NCI-H748 treated with DMSO at 0.1 percent for 48 hours (cell line): ENCODE data around the gene SEMA4G.

Source experiments
- DNase-seq: peaks from one replicate; lab custom pipeline; 2025; lab: John Stamatoyannopoulos, UW

Gene SEMA4G

DNA sequence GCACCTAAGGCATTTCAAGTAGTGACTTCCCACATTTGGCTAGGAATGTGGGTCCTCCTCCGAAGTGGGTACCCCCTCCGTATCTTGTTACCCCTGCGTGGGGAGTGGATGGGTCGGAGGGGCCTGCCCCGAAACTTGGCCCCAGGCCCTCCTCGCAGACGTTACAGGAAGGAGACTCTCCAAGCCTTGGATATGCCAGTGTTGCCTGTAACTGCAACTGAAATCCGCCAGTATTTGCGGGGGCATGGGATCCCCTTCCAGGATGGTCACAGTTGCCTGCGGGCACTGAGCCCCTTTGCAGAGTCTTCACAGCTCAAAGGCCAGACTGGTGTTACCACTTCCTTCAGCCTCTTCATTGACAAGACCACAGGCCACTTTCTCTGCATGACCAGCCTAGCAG, 18.9 kb downstream of the SEMA4G start:
- DNase-seq: no peak

DNA sequence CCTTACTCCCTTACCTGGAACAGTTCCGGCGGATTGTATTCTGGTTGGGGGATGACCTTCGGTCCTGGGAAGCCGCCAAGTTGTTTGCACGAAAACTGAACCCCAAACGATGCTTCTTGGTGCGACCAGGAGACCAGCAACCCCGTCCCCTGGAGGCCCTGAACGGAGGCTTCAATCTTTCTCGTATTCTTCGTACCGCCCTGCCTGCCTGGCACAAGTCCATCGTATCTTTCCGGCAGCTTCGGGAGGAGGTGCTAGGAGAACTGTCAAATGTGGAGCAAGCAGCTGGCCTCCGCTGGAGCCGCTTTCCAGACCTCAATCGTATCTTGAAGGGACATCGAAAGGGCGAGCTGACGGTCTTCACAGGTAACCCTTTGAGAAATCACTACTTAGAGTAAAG, 19.8 kb downstream of the SEMA4G start:
- no peak for DNase-seq

DNA sequence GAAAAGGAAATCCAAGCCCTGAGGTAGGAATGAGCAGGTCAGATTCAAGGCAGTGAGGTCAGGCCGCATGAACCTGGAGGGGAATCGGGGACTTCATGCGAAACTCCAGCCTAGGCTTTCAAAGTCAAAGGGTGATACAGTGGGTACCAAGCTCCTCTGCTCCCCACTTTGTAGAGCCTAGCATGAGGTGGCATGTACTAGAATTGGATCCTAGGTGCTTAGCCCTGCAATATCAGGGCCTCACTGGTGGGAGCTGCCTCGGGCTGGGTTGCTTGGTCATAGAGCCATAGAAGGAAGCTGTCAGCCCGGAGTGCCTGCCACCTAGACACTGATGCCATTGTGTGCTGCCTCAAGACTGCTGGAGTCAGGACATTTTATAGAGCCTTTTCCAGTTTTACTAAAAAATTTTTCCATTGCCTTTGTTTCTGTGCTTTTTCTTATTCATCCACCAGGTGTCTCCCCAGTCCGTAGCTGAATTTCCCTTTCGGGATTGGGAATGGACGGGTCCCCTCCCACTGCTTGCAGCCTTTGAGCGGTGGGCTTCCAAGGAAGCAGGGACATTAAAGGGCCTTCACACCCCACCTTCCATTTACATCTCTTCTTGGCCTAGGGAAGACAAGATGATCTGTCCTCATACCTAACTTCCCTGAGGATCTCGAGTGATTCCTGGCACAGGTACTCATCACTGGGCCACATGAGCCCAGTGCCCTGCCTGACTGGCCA, 24.8 kb downstream of the SEMA4G start:
- no peak for DNase-seq

DNA sequence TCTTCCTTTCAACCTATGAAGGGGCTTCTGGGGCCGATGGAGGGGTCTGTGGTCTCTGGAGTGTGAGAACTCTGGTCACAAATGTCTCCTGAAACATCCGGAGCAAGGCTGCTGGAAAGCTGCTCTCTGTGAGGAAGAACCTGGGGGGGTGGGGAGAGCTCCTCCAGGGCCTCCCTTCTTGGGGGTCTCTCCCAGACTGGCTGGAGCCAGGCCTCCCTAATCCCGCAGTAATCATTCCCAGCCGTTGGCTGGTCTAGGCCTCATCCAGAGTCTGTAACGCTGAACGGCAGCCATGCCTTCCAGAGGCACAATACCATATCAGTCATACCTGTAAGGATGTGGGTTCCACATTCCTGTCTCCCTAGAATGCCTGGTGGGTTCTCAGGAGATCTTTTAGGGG, 25.9 kb downstream of the SEMA4G start:
- no peak for DNase-seq

DNA sequence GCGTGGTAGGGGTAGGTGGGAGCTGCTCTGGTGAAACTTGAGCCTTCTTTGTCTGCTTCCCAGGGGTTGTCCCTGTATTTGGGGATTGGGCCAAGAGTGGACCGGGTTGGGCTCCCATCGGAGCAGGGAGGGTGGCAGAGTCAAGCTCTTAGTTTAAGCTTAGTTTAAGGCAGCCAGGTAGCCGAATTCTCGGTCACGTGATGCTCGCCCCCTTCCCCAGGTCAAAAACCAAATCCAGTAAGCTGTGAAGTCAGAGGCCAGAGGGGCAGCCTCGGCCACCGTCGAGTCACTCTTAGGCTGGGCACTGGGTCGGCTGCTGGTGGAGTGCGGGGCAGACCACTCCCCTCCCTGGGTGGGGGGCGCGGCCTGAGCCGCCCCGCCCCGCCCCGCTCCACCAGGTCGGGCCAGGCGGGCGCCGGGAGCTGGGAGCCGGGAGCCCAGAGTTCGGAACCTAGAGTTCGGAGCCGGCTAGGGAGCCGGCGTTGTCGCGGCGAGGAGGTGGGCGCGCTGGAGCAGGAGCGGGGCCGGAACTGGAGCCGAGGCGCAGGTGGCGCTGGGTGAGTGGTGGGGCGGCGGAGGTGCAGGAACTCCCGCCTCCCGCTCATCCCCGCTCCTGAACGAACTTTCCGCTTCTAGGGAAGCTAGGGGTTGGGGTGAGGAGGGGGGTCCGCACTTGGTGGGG, 27.5 kb downstream of the SEMA4G start:
- DNase-seq: peak; percentile 11

DNA sequence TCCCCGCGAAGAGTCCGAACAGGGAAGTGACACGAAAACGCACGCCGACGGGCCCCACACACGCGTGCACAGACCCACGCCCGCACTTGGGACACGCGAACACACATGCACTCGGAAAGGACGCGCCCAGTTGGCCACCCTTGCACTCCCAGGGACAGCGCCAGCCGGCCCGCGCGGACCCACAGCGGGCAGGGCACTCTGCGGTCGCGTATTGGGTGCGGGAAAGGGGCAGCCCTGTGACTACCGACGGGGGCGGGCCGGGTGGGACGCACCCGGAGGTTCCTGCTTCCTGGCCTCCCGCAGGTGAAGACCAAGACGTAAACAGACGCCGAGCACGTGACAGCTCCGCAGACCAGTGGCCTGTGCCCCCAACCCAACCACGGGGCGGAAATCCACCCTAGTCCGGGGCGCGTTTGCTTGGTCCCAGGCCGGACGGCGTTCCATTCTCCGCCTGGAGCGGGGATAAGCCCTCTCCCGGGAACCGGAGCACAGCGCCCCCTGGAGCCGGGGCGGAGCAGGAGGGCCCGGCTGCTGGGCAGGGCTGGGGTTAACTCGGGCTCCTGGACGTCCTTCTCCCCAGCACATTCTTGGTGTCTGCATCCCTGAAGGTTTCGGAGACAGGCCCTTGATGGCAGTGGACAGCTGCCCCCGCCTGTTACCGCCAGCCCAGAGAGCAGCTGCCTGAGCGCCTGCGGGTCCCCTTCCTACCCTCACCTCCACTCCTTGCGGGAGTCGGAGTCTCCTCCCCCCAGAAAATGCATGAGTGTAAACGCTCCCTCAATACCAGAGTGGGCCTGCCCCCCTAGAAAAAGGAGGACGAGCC, 28.3 kb downstream of the SEMA4G start:
- DNase-seq: peak; percentile 49

DNA sequence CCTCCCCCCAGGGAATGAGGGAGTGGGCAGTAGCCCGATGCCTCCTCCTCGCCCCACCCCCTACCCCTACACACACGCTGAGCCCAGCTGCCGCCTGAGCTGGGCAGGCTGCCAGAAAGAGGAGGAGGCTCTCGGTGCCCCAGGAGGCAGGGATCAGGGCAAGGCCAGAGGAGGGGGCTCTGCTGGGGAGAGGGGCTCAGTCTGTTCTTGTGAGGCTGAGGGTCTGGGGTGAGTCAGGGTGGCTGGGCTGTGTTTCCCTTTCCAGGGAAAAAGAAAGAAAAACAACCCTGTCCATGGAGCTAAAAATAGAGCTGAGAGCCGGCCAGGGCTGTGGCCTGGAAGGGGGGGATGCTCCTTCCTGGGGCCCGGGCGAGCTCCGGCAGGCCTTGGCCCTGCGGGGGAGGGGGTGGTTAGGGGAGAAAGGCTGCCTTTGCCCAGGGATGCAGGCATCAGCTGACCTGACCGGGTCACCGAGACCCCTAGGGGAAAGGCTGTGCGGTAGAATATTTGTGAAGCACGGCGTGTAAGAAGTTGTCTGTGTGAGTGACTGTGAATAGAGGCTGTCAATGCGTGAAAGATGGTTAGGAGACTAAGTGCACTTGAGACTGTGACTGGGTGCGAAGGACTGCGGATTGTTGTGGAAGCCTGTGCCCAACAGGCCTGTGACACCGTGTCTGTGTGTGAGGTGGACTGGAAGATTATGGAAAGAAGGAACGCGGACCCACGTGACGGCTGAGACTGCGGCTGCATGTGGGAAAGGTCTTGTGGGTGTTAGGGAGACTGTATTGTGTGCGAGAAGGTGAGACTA, 29.1 kb downstream of the SEMA4G start:
- DNase-seq: peak; percentile 72

DNA sequence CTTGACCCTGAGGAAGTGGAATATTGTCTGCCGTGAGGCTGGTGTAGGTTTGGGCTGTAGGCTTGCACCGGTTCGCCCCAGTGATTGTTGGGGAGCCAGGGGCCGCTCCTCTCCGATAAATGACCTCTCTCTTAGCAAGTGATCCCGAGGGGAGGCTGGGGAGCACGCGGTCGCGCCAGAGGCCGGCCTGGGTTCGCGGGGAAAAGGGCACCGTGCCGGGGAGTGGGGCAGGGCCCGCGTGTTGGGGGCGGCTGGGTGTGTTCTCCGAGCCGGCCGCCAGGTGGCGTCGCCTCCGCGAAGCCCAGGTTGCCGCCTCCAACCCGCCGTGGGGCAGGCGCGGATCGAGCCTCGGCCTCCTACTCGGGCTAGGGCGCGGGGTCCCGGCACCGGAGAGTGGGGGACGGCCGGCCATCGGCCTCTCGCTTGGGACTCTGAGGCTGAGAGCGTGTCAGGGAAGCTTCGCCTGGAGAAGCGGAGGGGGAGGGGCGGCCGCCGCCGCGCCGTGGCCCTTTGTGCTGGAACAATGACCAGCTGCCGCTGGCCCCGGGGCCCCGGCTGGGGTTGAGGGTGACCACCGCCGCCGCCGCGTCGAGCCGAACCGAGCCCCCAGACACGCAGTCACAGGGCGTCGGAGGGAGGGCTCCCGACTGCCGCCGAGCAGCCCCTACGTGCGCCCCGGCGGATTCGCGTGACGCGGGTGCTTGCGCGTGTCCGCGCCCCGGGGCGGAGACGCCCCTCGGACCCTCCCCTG, 29.9 kb downstream of the SEMA4G start:
- DNase-seq: peak; percentile 28

DNA sequence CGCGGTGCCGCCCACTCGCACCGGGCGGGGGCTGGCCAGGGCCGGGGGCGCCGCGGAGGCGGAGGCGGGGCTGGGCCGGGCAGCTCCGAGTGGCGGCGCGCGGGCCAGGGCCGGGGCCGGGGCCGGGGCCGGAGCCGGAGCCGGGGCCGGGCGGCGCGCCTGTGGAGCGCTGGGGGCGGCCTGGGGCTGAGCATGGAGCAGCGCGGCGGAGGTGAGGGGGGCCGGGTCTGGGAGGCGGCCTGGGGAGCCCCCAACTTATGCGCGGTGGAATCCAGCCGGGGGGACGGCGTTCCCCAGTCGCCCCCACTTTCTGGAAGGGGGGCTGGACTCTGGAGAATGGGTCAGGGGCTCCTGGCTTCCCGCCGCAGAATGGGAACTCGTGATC, 30.4 kb downstream of the SEMA4G start, which contains the start of gene LZTS2:
Gene LZTS2, plus strand, starts transcription at position 67 of the 385 bp plus-strand sequence. CDS start 2,731 bp downstream, outside the sequence.
- DNase-seq: no peak

DNA sequence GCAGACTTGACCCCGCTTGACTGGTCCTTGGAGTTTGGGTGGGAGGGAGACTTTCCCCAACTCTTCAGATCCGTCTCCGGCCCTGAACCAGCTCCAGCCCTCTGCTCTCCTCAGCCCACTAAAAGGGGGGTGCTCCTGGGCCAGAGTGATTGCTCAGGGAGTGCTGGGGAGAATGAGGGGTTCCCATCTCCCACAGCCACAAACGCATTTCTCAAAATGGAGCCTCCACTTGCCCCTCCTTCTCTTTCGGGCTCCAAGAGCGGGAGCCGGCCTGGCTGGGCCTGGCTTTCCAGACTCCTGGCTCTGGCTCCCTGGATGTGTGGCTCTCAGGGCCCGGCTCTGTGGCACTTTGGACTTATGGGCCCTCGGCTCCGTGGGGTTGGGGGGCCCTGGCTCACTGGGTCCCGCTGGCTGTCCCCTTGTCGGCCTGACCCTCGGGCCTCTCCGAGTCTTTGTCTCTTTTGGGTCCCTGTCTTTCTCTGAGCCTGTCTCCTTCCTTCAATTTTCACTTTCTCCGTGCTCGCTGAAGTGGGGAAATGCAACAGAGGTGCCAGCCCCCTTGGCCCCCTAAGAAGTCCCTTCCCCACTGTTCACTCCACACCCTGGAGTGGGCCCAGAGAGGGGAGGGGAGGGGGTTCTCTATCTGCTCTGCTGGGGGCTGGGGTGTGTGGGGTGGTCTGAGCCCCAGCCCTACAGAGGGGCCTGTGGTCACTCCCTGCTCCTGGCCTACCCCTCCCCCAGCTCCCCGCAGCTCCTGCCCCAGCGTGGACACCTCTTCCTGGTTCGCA, 31.0 kb downstream of the SEMA4G start:
- no peak for DNase-seq

DNA sequence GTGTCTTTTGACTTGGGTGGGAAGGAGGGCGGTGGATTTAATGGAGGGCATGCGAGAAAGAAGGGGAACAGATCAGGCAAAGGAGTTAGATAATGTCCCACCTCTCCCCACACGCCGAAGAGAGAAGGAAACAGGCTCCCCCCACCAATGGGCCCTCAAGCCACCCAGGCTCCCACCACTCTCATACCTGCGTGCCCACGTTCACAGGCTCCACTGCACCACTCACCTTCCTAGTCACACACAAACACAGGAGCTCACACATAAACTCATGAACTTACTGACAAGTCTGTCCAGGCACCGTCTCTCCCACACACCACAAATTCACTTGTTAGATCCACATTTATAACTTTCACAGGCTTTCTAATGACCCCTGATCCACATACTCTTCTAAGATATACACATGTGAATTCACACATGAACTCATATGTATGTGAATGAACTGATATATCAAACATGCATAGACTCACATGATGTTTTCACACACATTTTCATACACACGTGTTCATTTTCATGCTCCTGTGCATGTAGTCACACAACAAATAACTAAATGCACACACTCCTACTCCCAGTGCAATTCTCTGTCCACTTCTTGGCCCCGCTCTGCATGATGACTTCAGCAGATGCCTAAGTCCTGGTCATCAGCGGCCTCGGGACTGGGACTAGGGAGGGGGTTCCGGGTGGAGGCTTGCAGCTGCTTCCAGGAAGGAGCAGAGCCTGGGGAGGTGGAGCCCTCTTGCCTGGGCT, 31.8 kb downstream of the SEMA4G start:
- DNase-seq: no peak

DNA sequence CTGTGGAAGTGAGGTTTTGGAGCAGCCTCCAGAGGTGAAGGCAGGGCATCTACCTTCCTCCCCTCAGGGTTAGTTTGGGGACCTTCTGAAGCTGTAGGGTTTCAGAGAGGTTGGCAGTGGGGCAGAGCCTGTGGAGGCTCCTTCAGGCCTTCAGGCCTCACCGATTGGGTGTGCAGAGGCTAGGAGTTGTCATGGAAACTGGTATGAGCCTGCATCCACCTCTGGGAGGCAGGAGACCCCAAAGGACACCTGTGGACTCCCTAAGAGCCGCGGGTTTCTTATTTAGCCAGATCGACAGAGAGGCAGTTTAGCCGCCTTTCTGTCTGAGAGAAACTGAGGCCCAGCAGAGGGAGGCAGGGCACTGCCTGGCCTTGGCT, 32.3 kb downstream of the SEMA4G start:
- DNase-seq: no peak

DNA sequence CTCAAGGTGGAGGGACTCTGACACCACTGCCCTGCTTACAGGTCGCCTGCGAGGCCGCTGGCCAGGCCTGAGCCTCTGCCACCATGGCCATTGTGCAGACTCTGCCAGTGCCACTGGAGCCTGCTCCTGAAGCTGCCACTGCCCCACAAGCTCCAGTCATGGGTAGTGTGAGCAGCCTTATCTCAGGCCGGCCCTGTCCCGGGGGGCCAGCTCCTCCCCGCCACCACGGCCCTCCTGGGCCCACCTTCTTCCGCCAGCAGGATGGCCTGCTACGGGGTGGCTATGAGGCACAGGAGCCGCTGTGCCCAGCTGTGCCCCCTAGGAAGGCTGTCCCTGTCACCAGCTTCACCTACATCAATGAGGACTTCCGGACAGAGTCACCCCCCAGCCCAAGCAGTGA, 33.2 kb downstream of the SEMA4G start:
- no peak for DNase-seq

DNA sequence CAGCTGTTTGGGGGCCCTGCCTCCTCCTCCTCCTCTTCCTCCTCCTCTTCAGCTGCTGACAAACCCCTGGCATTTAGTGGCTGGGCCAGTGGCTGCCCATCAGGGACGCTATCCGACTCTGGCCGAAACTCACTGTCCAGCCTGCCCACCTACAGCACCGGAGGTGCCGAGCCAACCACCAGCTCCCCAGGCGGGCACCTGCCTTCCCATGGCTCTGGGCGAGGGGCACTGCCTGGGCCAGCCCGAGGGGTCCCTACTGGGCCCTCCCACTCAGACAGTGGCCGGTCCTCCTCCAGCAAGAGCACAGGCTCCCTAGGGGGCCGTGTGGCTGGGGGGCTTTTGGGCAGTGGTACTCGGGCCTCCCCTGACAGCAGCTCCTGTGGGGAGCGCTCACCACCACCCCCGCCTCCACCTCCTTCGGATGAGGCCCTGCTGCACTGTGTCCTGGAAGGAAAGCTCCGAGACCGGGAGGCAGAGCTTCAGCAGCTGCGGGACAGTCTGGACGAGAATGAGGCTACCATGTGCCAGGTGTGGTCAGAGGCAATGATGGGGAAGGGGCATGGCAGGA, 34.4 kb downstream of the SEMA4G start:
- no peak for DNase-seq

DNA sequence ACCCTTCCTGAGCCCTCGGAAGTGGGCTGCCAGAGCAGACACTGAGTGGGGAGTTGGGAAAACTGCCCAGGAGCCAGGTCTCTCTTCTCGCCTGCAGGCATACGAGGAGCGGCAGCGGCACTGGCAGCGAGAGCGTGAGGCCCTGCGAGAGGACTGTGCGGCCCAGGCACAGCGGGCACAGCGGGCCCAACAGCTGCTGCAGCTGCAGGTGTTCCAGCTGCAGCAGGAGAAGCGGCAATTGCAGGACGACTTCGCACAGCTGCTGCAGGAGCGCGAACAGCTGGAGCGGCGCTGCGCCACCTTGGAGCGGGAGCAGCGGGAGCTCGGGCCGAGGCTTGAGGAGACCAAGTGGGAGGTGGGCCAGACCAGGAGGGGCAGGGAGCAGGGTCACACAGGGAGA, 36.1 kb downstream of the SEMA4G start:
- DNase-seq: no peak

DNA sequence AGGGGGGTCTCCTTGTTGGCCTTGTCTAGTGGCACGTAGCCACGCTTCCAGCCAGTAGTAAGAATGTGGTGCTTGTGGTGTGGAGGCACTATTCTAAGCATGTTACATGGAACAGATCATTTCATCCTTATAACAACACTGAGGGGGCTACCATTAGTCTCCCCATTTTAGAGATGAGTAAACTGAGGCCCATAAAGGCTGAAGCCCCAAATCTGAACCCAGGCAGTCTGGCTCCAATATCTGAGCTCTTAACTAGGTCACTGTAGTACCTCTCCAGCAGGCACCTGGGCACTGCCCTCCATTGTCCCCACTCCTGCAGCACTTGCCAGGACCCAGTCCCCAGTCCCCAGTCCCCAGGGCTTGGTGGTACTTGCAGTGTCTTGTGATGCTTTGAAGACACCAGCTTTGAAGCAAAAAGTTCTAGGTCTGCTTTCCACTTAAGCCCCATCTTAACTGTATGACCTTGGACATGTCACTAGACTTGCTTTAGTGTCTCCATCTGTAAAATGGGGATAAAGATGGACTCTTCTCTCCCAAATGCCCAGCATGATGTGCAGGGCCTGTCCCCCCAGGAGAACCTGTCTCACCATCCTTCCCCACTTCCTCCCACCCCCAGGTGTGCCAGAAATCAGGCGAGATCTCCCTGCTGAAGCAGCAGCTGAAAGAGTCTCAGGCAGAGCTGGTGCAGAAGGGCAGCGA, 36.7 kb downstream of the SEMA4G start:
- DNase-seq: no peak

DNA sequence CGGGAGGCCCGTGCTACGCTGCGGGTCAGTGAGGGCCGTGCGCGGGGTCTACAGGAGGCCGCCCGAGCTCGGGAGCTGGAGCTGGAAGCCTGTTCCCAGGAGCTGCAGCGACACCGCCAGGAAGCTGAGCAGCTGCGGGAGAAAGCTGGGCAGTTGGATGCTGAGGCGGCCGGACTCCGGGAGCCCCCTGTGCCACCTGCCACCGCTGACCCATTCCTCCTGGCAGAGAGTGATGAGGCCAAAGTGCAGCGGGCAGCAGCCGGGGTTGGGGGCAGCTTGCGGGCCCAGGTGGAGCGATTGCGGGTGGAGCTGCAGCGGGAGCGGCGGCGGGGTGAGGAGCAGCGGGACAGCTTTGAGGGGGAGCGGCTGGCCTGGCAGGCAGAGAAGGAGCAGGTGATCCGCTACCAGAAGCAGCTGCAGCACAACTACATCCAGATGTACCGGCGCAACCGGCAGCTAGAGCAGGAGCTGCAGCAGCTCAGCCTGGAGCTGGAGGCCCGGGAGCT, 37.3 kb downstream of the SEMA4G start:
- no peak for DNase-seq

DNA sequence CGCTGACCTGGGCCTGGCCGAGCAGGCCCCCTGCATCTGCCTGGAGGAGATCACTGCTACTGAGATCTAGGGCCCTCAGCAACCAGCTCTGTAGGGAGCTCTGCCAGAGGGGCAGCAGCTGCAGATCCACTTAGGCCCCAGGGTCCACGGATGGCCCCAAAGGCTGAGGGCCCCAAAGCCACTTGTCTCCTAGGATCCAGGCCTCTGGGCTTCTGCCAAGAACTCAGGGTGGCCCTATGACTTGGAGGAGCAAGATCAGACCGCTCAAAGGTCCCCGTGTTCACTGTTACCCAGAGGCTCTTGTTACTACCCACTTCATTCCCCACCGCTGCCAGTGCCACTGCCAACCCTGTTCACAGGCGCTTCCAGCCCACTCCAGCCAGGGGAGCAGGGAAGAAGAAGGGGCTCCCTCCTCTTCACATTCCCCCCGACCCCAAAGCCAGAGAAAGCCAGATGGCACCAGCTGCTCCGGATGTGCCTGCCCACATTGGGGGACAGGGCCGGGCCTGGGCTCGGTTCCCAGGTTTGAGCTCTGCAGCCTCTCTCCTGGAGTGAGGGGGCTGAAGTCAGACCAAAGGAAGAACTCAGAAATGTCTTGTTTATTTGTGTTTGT, 37.9 kb downstream of the SEMA4G start:
- no peak for DNase-seq
